Liver (tissue), 3 donors: ENCODE results near the gene ZNF43.
"Not testable (repeated sequence)": the region's sequence is repeated elsewhere in the genome, so short reads cannot be mapped to it uniquely, and the experiment has no call there.

Experiments
- CTCF ChIP-seq: fragments of 150-350 bp; IDR thresholded peaks from 2 replicates; pipeline ENCODE4 v1.5.1; 2017; ENCODE audit warnings: improper control_type of control experiment, low read depth, low read length; ENCODE audit not compliant: missing input control
- EGR1 ChIP-seq, 2 donors: IDR thresholded peaks; 2 replicates each; pipeline ENCODE4 v1.6.1; 2016 to 2018; ENCODE audit warnings: antibody characterized with exemption in 2 of 2, low read depth in 2 of 2
- GABPA ChIP-seq, 2 donors: IDR thresholded peaks in 1 of 2; conservative IDR thresholded peaks in 1 of 2; 2 replicates each; pipeline ENCODE4 v1.6.1; 2016; ENCODE audit warnings: antibody characterized with exemption in 2 of 2, mild to moderate bottlenecking in 1 of 2, moderate library complexity in 1 of 2
- RAD21 ChIP-seq, 2 donors: IDR thresholded peaks; 2 replicates each; pipeline ENCODE4 v1.6.1; 2016; ENCODE audit warnings: antibody characterized with exemption in 2 of 2, mild to moderate bottlenecking in 2 of 2
- RXRA ChIP-seq, 2 donors: IDR thresholded peaks; 2 replicates each; pipeline ENCODE4 v1.6.1; 2017 to 2018; ENCODE audit warnings: antibody characterized with exemption in 2 of 2, mild to moderate bottlenecking in 1 of 2
- SP1 ChIP-seq: IDR thresholded peaks from 2 replicates; pipeline ENCODE4 v1.6.1; 2018; ENCODE audit warnings: antibody characterized with exemption, mild to moderate bottlenecking
- TAF1 ChIP-seq: conservative IDR thresholded peaks from 2 replicates; pipeline ENCODE4 v1.6.1; 2016; ENCODE audit warnings: antibody characterized with exemption, mild to moderate bottlenecking
- YY1 ChIP-seq: IDR thresholded peaks from 2 replicates; pipeline ENCODE4 v1.6.1; 2016; ENCODE audit warnings: antibody characterized with exemption, mild to moderate bottlenecking
- donor health status: healthy.
- donor health status: healthy.

DNA sequence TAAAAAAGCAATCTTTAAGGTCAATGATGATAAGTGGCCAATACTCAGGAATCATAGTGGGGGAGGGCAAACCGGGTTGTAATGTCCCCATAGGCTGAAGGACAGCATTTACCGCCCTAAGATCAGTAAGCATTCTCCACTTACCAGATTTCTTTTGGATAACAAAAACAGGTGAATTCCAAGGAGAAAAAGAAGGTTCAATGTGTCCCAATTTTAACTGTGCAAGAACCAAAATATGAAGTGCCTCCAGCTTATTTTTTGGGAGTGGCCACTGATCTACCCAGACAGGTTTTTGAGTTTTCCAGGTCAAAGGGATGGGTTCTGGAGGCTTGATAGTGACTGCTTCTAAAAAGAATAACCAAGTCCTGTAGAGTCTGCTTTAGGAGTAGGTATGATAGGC lies 49.5 kb upstream of the ZNF43 start:
- not testable (repeated sequence) for TF ChIP-seq CTCF; EGR1 (IDR thresholded peaks at IDR 0.05; ENCODE audit: low read depth in 2 of 2); TAF1; GABPA (IDR thresholded peaks at IDR 0.05 in 1 of 2, conservative IDR thresholded peaks at IDR 0.05 in 1 of 2); YY1; SP1; RAD21 (IDR thresholded peaks at IDR 0.05); RXRA (IDR thresholded peaks at IDR 0.05)
